Measurements from ENCODE around the gene NCDN.

- TF ChIP-seq CTCF (IDR thresholded peaks at IDR 0.05) (no peak), POLR2A (IDR thresholded peaks at IDR 0.05) (no peak)
These were observed 4.5 kb downstream of the NCDN start for GRCh38 chr1:35561972-35562680.
